GM12874 (cell line): ENCODE data around the gene TRIM67.

Source experiments
- CTCF ChIP-seq: IDR thresholded peaks from 2 replicates; pipeline ENCODE4 v1.5.1; 2011; ENCODE audit warnings: low read depth, mild to moderate bottlenecking, control low read depth, low read length, moderate library complexity; ENCODE audit not compliant: insufficient read depth

TRIM67 gene

GRCh38 chr1:231130544-231130943, 31.3 kb upstream of the TRIM67 start:
- TF ChIP-seq CTCF: no peak

GRCh38 chr1:231134624-231135023, 27.2 kb upstream of the TRIM67 start:
- no peak for TF ChIP-seq CTCF

- TF ChIP-seq CTCF: no peak
These were observed 23.6 kb upstream of the TRIM67 start for GRCh38 chr1:231138236-231138635.

GRCh38 chr1:231139125-231139649, 22.7 kb upstream of the TRIM67 start:
- no peak for TF ChIP-seq CTCF

GRCh38 chr1:231139659-231140654, 21.9 kb upstream of the TRIM67 start:
- no peak for TF ChIP-seq CTCF

- TF ChIP-seq CTCF: no peak
These were observed 17.3 kb upstream of the TRIM67 start for GRCh38 chr1:231144416-231145193.

GRCh38 chr1:231147896-231148295, 14.0 kb upstream of the TRIM67 start:
- no peak for TF ChIP-seq CTCF
